SK-N-SH (cell line): ENCODE measurements around the gene C6. TPM values are rescaled to one million over a fixed set of nuclear protein-coding genes. Genes with fewer than 3 reads are reported as not detected.
"Not testable (repeated sequence)": the region's sequence is repeated elsewhere in the genome, so short reads cannot be mapped to it uniquely, and the experiment has no call there.

Source experiments
- CTCF ChIA-PET: fragments of 300-600, 350-600 bp; formaldehyde crosslinking; extraction: SDS; loops from one replicate; lab custom pipeline; 2021; lab: Yijun Ruan, JAX
- POLR2A ChIA-PET: fragments of 350-600 bp; sonication (Branson Sonifier 250); formaldehyde crosslinking; extraction: SDS; loops from one replicate; lab custom pipeline; 2020; ENCODE audit warnings: antibody characterized with exemption, inconsistent platforms; lab: Yijun Ruan, JAX
- DNase-seq: peaks from one replicate; pipeline ENCODE4 v3.0.0; 2012
- H2AFZ ChIP-seq: fragments of 200-600 bp; sonication (generic); 2 replicates; pipeline ENCODE4 v1.8.1; 2016; ENCODE audit warnings: antibody characterized with exemption, mild to moderate bottlenecking, low read depth
- H3F3A ChIP-seq: fragments of 200-600 bp; sonication (generic); replicated peaks from 2 replicates; pipeline ENCODE3; 2016; ENCODE audit warnings: antibody characterized with exemption, mild to moderate bottlenecking; ENCODE audit not compliant: insufficient read depth
- H3K27ac ChIP-seq, 2 experiments: fragments of 200-500 bp in 1 of 2; fragments of 200-600 bp in 1 of 2; sonication (Bioruptor generic) in 1 of 2; sonication (generic), shearing (Covaris generic) in 1 of 2; 2 replicates each; pipeline versions ENCODE4 v1.5.1 to v1.6.1; 2014 to 2016; ENCODE audit warnings: low read depth in 2 of 2, inconsistent platforms in 1 of 2, low read length in 1 of 2, mild to moderate bottlenecking in 1 of 2, mixed read lengths in 1 of 2
- H3K27me3 ChIP-seq: fragments of 200-600 bp; sonication (generic), shearing (Covaris generic); 2 replicates; pipeline ENCODE4 v1.6.1; 2016; ENCODE audit warnings: mixed run types; ENCODE audit not compliant: insufficient read depth
- H3K36me3 ChIP-seq, 2 experiments: fragments of 200-500 bp in 1 of 2; fragments of 200-600 bp in 1 of 2; sonication (Bioruptor generic) in 1 of 2; sonication (generic) in 1 of 2; replicated peaks in 1 of 2; 2 replicates each; pipeline versions ENCODE3 to v1.5.1; 2014 to 2016; ENCODE audit warnings: low read length in 1 of 2, mild to moderate bottlenecking in 1 of 2; ENCODE audit not compliant: insufficient read depth in 2 of 2, control insufficient read depth in 1 of 2
- H3K4me1 ChIP-seq, 2 experiments: fragments of 200-500 bp in 1 of 2; fragments of 200-600 bp in 1 of 2; sonication (Bioruptor generic) in 1 of 2; sonication (generic), shearing (Covaris generic) in 1 of 2; 2 replicates each; pipeline versions ENCODE4 v1.5.1 to v1.6.1; 2014 to 2016; ENCODE audit warnings: low read depth in 1 of 2, low read length in 1 of 2, mixed run types in 1 of 2; ENCODE audit not compliant: insufficient read depth in 2 of 2, control insufficient read depth in 1 of 2
- H3K4me2 ChIP-seq: fragments of 200-600 bp; sonication (generic), shearing (Covaris generic); 2 replicates; pipeline ENCODE4 v1.6.1; 2017; ENCODE audit warnings: mixed run types
- H3K4me3 ChIP-seq, 2 experiments: fragments of 200-500 bp in 1 of 2; fragments of 200-600 bp in 1 of 2; sonication (Bioruptor generic) in 1 of 2; sonication (generic), shearing (Covaris generic) in 1 of 2; 2 replicates each; pipeline versions ENCODE4 v1.5.1 to v1.8.1; 2014 to 2016; ENCODE audit warnings: low read depth in 2 of 2, inconsistent platforms in 1 of 2, low read length in 1 of 2, mild to moderate bottlenecking in 1 of 2, mixed read lengths in 1 of 2, moderate library complexity in 1 of 2
- H3K79me2 ChIP-seq: fragments of 200-600 bp; sonication (generic); 2 replicates; pipeline ENCODE4 v1.8.1; 2017; ENCODE audit warnings: mild to moderate bottlenecking; ENCODE audit not compliant: insufficient read depth
- H3K9ac ChIP-seq: fragments of 200-600 bp; sonication (generic); 2 replicates; pipeline ENCODE4 v1.6.1; 2017; ENCODE audit warnings: mixed run types
- H3K9me2 ChIP-seq: fragments of 200-600 bp; sonication (generic); 2 replicates; pipeline ENCODE4 v1.6.1; 2017; ENCODE audit warnings: mixed run types
- H3K9me3 ChIP-seq: fragments of 200-600 bp; sonication (generic); 2 replicates; pipeline ENCODE4 v1.6.1; 2017; ENCODE audit warnings: mixed run types, mild to moderate bottlenecking, moderate library complexity
- H4K20me1 ChIP-seq: fragments of 200-600 bp; sonication (generic); 2 replicates; pipeline ENCODE4 v1.6.1; 2017; ENCODE audit warnings: mild to moderate bottlenecking, mixed run types; ENCODE audit not compliant: insufficient read depth
- ELF1 ChIP-seq: IDR thresholded peaks from 2 replicates; pipeline ENCODE4 v1.4.0; 2012
- EP300 ChIP-seq, 2 experiments: IDR thresholded peaks; 2 replicates each; pipeline versions ENCODE4 v1.4.0 to v1.6.1; 2012; ENCODE audit warnings: borderline replicate concordance in 1 of 2, low read depth in 1 of 2, low read length in 1 of 2
- EZH2phosphoT487 ChIP-seq: fragments of 200-600 bp; sonication (generic); IDR thresholded peaks from 2 replicates; pipeline ENCODE4 v1.6.1; 2017; ENCODE audit warnings: low read depth, mixed run types, mild to moderate bottlenecking, antibody characterized with exemption, moderate library complexity, borderline replicate concordance
- FOXM1 ChIP-seq: IDR thresholded peaks from 2 replicates; pipeline ENCODE4 v1.4.0; 2012; ENCODE audit warnings: low read depth, mild to moderate bottlenecking
- GABPA ChIP-seq: IDR thresholded peaks from 2 replicates; pipeline ENCODE4 v1.4.0; 2012; ENCODE audit warnings: low read depth, mild to moderate bottlenecking
- IRF3 ChIP-seq: fragments of 150-350 bp; IDR thresholded peaks from 2 replicates; pipeline ENCODE4 v1.6.1; 2016; ENCODE audit warnings: mild to moderate bottlenecking, low read depth, low read length
- MXI1 ChIP-seq: IDR thresholded peaks from 2 replicates; pipeline ENCODE4 v1.6.1; 2012; ENCODE audit warnings: mild to moderate bottlenecking, low read depth, low read length, improper control_type of control experiment
- NFIC ChIP-seq: IDR thresholded peaks from 2 replicates; pipeline ENCODE4 v1.4.0; 2012; ENCODE audit warnings: borderline replicate concordance
- PBX3 ChIP-seq: IDR thresholded peaks from 2 replicates; pipeline ENCODE4; 2012
- RFX5 ChIP-seq: IDR thresholded peaks from 2 replicates; pipeline ENCODE4 v1.6.1; 2012; ENCODE audit warnings: mild to moderate bottlenecking, improper control_type of control experiment, low read length
- RXRA ChIP-seq: IDR thresholded peaks from 2 replicates; pipeline ENCODE4 v1.4.0; 2012; ENCODE audit warnings: low read depth, mild to moderate bottlenecking, borderline replicate concordance
- SMC3 ChIP-seq: IDR thresholded peaks from 2 replicates; pipeline ENCODE4 v1.6.1; 2012; ENCODE audit warnings: low read depth, low read length, improper control_type of control experiment
- TCF12 ChIP-seq: IDR thresholded peaks from 2 replicates; pipeline ENCODE4 v1.4.0; 2012
- TEAD4 ChIP-seq: IDR thresholded peaks from 2 replicates; pipeline ENCODE4 v1.4.0; 2012; ENCODE audit warnings: mild to moderate bottlenecking, borderline replicate concordance; ENCODE audit not compliant: insufficient read depth
- YY1 ChIP-seq: IDR thresholded peaks from 2 replicates; pipeline ENCODE4 v1.4.0; 2012; ENCODE audit warnings: low read depth, mild to moderate bottlenecking
- ZBTB33 ChIP-seq: IDR thresholded peaks from 2 replicates; pipeline ENCODE4 v1.4.0; 2012; ENCODE audit warnings: low read depth, borderline replicate concordance
- WGBS: methylation state at CpG from one replicate; pipeline ENCODE4 v1.1.6; 2017; ENCODE audit warnings: low lambda C conversion rate; 5-methylcytosine and 5-hydroxymethylcytosine counted together
- polyA plus RNA-seq, 3 experiments: library from polyadenylated mRNA; depleted of rRNA; stranded (reverse); fragments of >200 nt; gene quantifications; 2 replicates each; pipeline ENCODE4 v1.2.3, GENCODE V29; 2012

The C6 gene
- polyA plus RNA-seq, 1 of the 3 experiments (the other 2 are of a cell fraction), result 0.08 TPM

- Histone ChIP-seq H3K27me3 (no peaks in the 10 kb centered on the region), H2AFZ (no peak overlapping the region), H3F3A (no peaks in the 10 kb centered on the region), H3K4me1 (no peaks in the 10 kb centered on the region), H3K4me2 (no peak overlapping the region), H4K20me1 (no peaks in the 10 kb centered on the region), H3K4me3 (no peak overlapping the region), H3K9ac (no peak overlapping the region), H3K27ac (no peak overlapping the region), H3K36me3 (no peaks in the 10 kb centered on the region), H3K79me2 (no peaks in the 10 kb centered on the region), H3K9me3 (no peaks in the 10 kb centered on the region), H3K9me2 (no peaks in the 10 kb centered on the region)
- WGBS, result 60% methylated on average over 4 of the region's 4 CpGs
- TF ChIP-seq TEAD4 (no peak), TCF12 (no peak), MXI1 (no peak), EP300 (IDR thresholded peaks at IDR 0.05; ENCODE audit: borderline replicate concordance in 1 of 2, low read depth in 1 of 2, low read length in 1 of 2) (no peak), EZH2phosphoT487 (no peak), ELF1 (no peak), SMC3 (no peak), YY1 (no peak), NFIC (no peak), GABPA (no peak), FOXM1 (no peak), RXRA (no peak), RFX5 (no peak), ZBTB33 (no peak), IRF3 (no peak), PBX3 (no peak)
- POLR2A ChIA-PET, result no interaction called here
- no peak for DNase-seq
- CTCF ChIA-PET, result no interaction called here
These were observed 1.9 kb downstream of the C6 start for GRCh38 chr5:41211417-41211816.

GRCh38 chr5:41205475-41205874 is 7.9 kb downstream of the C6 start:
- POLR2A ChIA-PET, H3K9ac ChIP-seq, H3K4me1 ChIP-seq, H3K36me3 ChIP-seq, H3K4me2 ChIP-seq, H3F3A ChIP-seq, H2AFZ ChIP-seq, DNase-seq, H3K4me3 ChIP-seq, H3K9me3 ChIP-seq, H4K20me1 ChIP-seq, H3K27ac ChIP-seq, H3K9me2 ChIP-seq, H3K79me2 ChIP-seq, H3K27me3 ChIP-seq, CTCF ChIA-PET: not testable (repeated sequence)
- 37% methylated on average over 5 of the region's 8 CpGs for WGBS
